GM18526 (cell line): Measurements from ENCODE around the gene VPS37D.

ENCODE experiments used
- POLR2A ChIP-seq: IDR thresholded peaks from 3 replicates; pipeline ENCODE4 v1.6.1; 2011; ENCODE audit not compliant: insufficient read length; ENCODE audit errors: extremely low read depth

The VPS37D gene

GRCh38 chr7:73706126-73707044 is 38.8 kb downstream of the VPS37D start:
- TF ChIP-seq POLR2A: no peak

GRCh38 chr7:73707045-73707631 is 39.5 kb downstream of the VPS37D start:
- no peak for TF ChIP-seq POLR2A

GRCh38 chr7:73708961-73709549 is 41.4 kb downstream of the VPS37D start:
- no peak for TF ChIP-seq POLR2A

- TF ChIP-seq POLR2A: no peak
Observed at GRCh38 chr7:73712773-73713172, 45.1 kb downstream of the VPS37D start.

GRCh38 chr7:73715648-73716317 is 48.2 kb downstream of the VPS37D start:
- TF ChIP-seq POLR2A: no peak

GRCh38 chr7:73716318-73716890 is 48.8 kb downstream of the VPS37D start:
- TF ChIP-seq POLR2A: no peak

- TF ChIP-seq POLR2A: no peak
Observed at GRCh38 chr7:73717025-73717807, 49.6 kb downstream of the VPS37D start.

GRCh38 chr7:73717991-73718405 is 50.4 kb downstream of the VPS37D start:
- TF ChIP-seq POLR2A: no peak

- TF ChIP-seq POLR2A: no peak
Observed at GRCh38 chr7:73718438-73718881, 50.8 kb downstream of the VPS37D start.

GRCh38 chr7:73718905-73719805 is 51.5 kb downstream of the VPS37D start, which contains the start of gene STX1A:
Gene STX1A, minus strand, starts transcription at chr7:73719669. Its CDS starts 38 bp downstream, at chr7:73719631.
- peak; percentile 48 for TF ChIP-seq POLR2A

- no peak for TF ChIP-seq POLR2A
Observed at GRCh38 chr7:73719806-73720169, 52.2 kb downstream of the VPS37D start.

GRCh38 chr7:73721377-73721817 is 53.8 kb downstream of the VPS37D start:
- no peak for TF ChIP-seq POLR2A
